Caco-2 (cell line): ENCODE results near the gene TMOD1. TPM values are rescaled to one million over a fixed set of nuclear protein-coding genes. Genes with fewer than 3 reads are reported as not detected.

Experiments
- BruUV-seq: library from RNA; stranded (reverse); fragments of 400-500 nt; replicated peaks from 2 replicates; lab custom pipeline; 2021; lab: Mats Ljungman, UMichigan
- CTCF ChIA-PET: fragments of 300-600 bp; sonication (Branson Sonifier 250); formaldehyde crosslinking; loops from one replicate; lab custom pipeline; 2022; ENCODE audit warnings: antibody characterized with exemption; lab: Charles Lee
- POLR2A ChIA-PET: fragments of 300-600 bp; sonication (Branson Sonifier 250); formaldehyde crosslinking; loops from one replicate; lab custom pipeline; 2022; ENCODE audit warnings: antibody characterized with exemption; lab: Charles Lee
- DNase-seq, 2 experiments: peaks; one replicate each; pipeline versions ENCODE4 v3.0.0 to v3.0.0-alpha.2; 2020 to 2022
- H3K27me3 ChIP-seq: replicated peaks from 2 replicates; pipeline ENCODE4 v1.6.0; 2011; ENCODE audit warnings: low read length; ENCODE audit not compliant: control insufficient read depth, insufficient read depth
- H3K36me3 ChIP-seq: 2 replicates; pipeline ENCODE4 v1.5.1; 2011; ENCODE audit warnings: low read length; ENCODE audit not compliant: control insufficient read depth, insufficient read depth
- H3K4me1 ChIP-seq: fragments of 250-450 bp; sonication (Bioruptor Pico); 2 replicates; pipeline ENCODE4 v1.5.1; 2020; ENCODE audit warnings: mild to moderate bottlenecking
- H3K4me3 ChIP-seq: 2 replicates; pipeline ENCODE4 v1.5.1; 2011; ENCODE audit warnings: low read depth, mild to moderate bottlenecking, control low read depth, low read length
- H3K9me3 ChIP-seq: fragments of 250-450 bp; sonication (Bioruptor Pico); 2 replicates; pipeline ENCODE4 v1.5.1; 2020; ENCODE audit warnings: mild to moderate bottlenecking, moderate library complexity
- H3K27ac Mint-ChIP-seq: one replicate; pipeline ENCODE4 v1.8.0; 2022; ENCODE audit warnings: mixed read lengths; ENCODE audit not compliant: unreplicated experiment
- H3K27me3 Mint-ChIP-seq: one replicate; pipeline ENCODE4 v1.8.0; 2022; ENCODE audit warnings: mixed read lengths; ENCODE audit not compliant: insufficient read depth, unreplicated experiment
- H3K36me3 Mint-ChIP-seq: one replicate; pipeline ENCODE4 v1.8.0; 2022; ENCODE audit warnings: mild to moderate bottlenecking, mixed read lengths; ENCODE audit not compliant: insufficient read depth, unreplicated experiment
- H3K4me1 Mint-ChIP-seq: one replicate; pipeline ENCODE4 v1.8.0; 2022; ENCODE audit warnings: low read depth, mixed read lengths; ENCODE audit not compliant: unreplicated experiment
- H3K4me3 Mint-ChIP-seq: one replicate; pipeline ENCODE4 v1.8.0; 2022; ENCODE audit warnings: mild to moderate bottlenecking, moderate library complexity, mixed read lengths; ENCODE audit not compliant: unreplicated experiment
- H3K9me3 Mint-ChIP-seq: one replicate; pipeline ENCODE4 v1.8.0; 2022; ENCODE audit warnings: mixed read lengths; ENCODE audit not compliant: unreplicated experiment
- intact Hi-C: fragments of 100-400 bp; cut with micrococcal nuclease; formaldehyde crosslinking; loops from one replicate; pipeline ENCODE4 v1.10.0; 2022; ENCODE audit not compliant: unreplicated experiment
- total RNA-seq: library from RNA; stranded (reverse); gene quantifications from 2 replicates; pipeline ENCODE4 v1.2.3, GENCODE V29; 2022
- TF ChIP-seq, protein P1 (sequence below), 2 experiments: fragments of 200-600 bp in 1 of 2; IDR thresholded peaks; 1 replicate in 1 of 2; 2 replicates in 1 of 2; pipeline versions ENCODE4 v1.5.1 to v1.8.0; 2011 to 2022; ENCODE audit warnings: antibody characterized with exemption in 1 of 2, control low read depth in 1 of 2, inconsistent platforms in 1 of 2, low read depth in 1 of 2, low read length in 1 of 2, mild to moderate bottlenecking in 1 of 2, moderate library complexity in 1 of 2; ENCODE audit not compliant: insufficient read depth in 1 of 2, severe bottlenecking in 1 of 2, unreplicated experiment in 1 of 2

TMOD1 gene
- total RNA-seq, 1 experiment from 2014 or later, result 1.1 TPM

GRCh38 chr9:97636903-97637302, 135.4 kb downstream of the TMOD1 start:
- Mint-ChIP-seq H3K4me1 (peaks cover 9% of the 10 kb centered on the region), H3K9me3 (no peaks in the 10 kb centered on the region), H3K36me3 (peaks cover 35% of the 10 kb centered on the region), H3K27me3 (no peaks in the 10 kb centered on the region), H3K4me3 (no peak overlapping the region), H3K27ac (peak overlapping the region; percentile 5)
- intact Hi-C loops, result no loop called here
- TF ChIP-seq, protein P1, sequence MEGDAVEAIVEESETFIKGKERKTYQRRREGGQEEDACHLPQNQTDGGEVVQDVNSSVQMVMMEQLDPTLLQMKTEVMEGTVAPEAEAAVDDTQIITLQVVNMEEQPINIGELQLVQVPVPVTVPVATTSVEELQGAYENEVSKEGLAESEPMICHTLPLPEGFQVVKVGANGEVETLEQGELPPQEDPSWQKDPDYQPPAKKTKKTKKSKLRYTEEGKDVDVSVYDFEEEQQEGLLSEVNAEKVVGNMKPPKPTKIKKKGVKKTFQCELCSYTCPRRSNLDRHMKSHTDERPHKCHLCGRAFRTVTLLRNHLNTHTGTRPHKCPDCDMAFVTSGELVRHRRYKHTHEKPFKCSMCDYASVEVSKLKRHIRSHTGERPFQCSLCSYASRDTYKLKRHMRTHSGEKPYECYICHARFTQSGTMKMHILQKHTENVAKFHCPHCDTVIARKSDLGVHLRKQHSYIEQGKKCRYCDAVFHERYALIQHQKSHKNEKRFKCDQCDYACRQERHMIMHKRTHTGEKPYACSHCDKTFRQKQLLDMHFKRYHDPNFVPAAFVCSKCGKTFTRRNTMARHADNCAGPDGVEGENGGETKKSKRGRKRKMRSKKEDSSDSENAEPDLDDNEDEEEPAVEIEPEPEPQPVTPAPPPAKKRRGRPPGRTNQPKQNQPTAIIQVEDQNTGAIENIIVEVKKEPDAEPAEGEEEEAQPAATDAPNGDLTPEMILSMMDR (IDR thresholded peaks at IDR 0.05; ENCODE audit: insufficient read depth in 1 of 2, low read depth in 1 of 2, low read length in 1 of 2, severe bottlenecking in 1 of 2, unreplicated experiment in 1 of 2), result no peak
- Histone ChIP-seq H3K4me1 (peaks cover 5% of the 10 kb centered on the region), H3K27me3 (no peaks in the 10 kb centered on the region), H3K36me3 (no peaks in the 10 kb centered on the region), H3K4me3 (no peak overlapping the region), H3K9me3 (no peaks in the 10 kb centered on the region)
- DNase-seq, result no peak
- POLR2A ChIA-PET, result no interaction called here
- BruUV-seq, result no TSS peak
- CTCF ChIA-PET, result no interaction called here

DNA sequence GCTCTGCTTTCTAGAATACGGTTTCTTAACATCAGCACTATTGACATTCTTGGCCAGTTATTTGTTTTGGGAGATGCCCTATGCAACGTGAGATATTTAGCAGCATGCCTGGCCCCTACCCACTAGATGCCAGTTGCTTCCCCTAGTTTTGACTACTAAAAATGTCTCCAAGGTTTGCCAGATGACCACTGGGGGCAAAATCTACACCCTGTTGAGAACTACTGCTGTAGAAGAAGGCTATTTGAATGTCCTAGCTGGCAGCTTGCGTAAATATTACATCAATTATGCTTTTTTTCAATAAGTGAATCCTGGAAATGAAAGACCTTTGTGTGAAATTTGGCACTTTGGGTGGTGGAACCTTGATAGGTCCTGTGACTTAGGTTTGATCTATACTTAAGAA, 137.2 kb downstream of the TMOD1 start:
- no peaks in the 10 kb centered on the region for H3K27me3 Mint-ChIP-seq
- intact Hi-C loops, result no loop called here
- no peaks in the 10 kb centered on the region for H3K9me3 Mint-ChIP-seq
- H3K36me3 Mint-ChIP-seq, result peaks cover 26% of the 10 kb centered on the region
- Histone ChIP-seq H3K27me3 (no peaks in the 10 kb centered on the region), H3K9me3 (no peaks in the 10 kb centered on the region), H3K36me3 (no peaks in the 10 kb centered on the region), H3K4me3 (no peak overlapping the region), H3K4me1 (peaks cover 5% of the 10 kb centered on the region)
- peaks cover 9% of the 10 kb centered on the region for H3K4me1 Mint-ChIP-seq
- BruUV-seq, result no TSS peak
- DNase-seq, result peak in 1 of 2 experiments; percentile 11
- TF ChIP-seq, protein P1 (IDR thresholded peaks at IDR 0.05; ENCODE audit: insufficient read depth in 1 of 2, low read depth in 1 of 2, low read length in 1 of 2, severe bottlenecking in 1 of 2, unreplicated experiment in 1 of 2), result peak in 1 of 2 experiments; percentile 26
- CTCF ChIA-PET, result no interaction called here
- no peak overlapping the region for H3K4me3 Mint-ChIP-seq
- POLR2A ChIA-PET, result no interaction called here
- no peak overlapping the region for H3K27ac Mint-ChIP-seq

- ChIA-PET CTCF (no interaction called here), POLR2A (no interaction called here)
- Mint-ChIP-seq H3K9me3 (no peaks in the 10 kb centered on the region), H3K27me3 (no peaks in the 10 kb centered on the region), H3K4me3 (no peak overlapping the region), H3K4me1 (peaks cover 9% of the 10 kb centered on the region), H3K36me3 (peaks cover 28% of the 10 kb centered on the region), H3K27ac (no peak overlapping the region)
- intact Hi-C loops, result no loop called here
- H3K27me3 ChIP-seq, result no peaks in the 10 kb centered on the region
- BruUV-seq, result no TSS peak
- no peak for DNase-seq
- H3K9me3 ChIP-seq, result no peaks in the 10 kb centered on the region
- TF ChIP-seq, protein P1 (IDR thresholded peaks at IDR 0.05; ENCODE audit: insufficient read depth in 1 of 2, low read depth in 1 of 2, low read length in 1 of 2, severe bottlenecking in 1 of 2, unreplicated experiment in 1 of 2), result no peak
- H3K4me3 ChIP-seq, result no peak overlapping the region
- peaks cover 5% of the 10 kb centered on the region for H3K4me1 ChIP-seq
- no peaks in the 10 kb centered on the region for H3K36me3 ChIP-seq
These were observed 138.9 kb downstream of the TMOD1 start for GRCh38 chr9:97640325-97640724.
